Endodermal cell (in vitro differentiated cells): ENCODE results near the gene NAPSA. TPM values are rescaled to one million over a fixed set of nuclear protein-coding genes. Genes with fewer than 3 reads are reported as not detected.
A peak's percentile ranks its signal among the peaks of the same experiment; 100 is the strongest.

Experiments used
- DNase-seq: peaks from one replicate; pipeline ENCODE4 v3.0.0-alpha.2; 2017
- H3K27ac ChIP-seq: 2 replicates; pipeline ENCODE4 v1.5.1; 2013; ENCODE audit warnings: mild to moderate bottlenecking, low read depth, low read length, moderate library complexity
- H3K27me3 ChIP-seq: 2 replicates; pipeline ENCODE4 v1.6.1; 2013; ENCODE audit warnings: mild to moderate bottlenecking, low read length, moderate library complexity; ENCODE audit not compliant: insufficient read depth, control insufficient read depth, poor library complexity, severe bottlenecking
- H3K36me3 ChIP-seq: 2 replicates; pipeline ENCODE4 v1.7.0; 2013; ENCODE audit warnings: mild to moderate bottlenecking, low read length, moderate library complexity; ENCODE audit not compliant: control insufficient read depth, insufficient read depth
- H3K4me1 ChIP-seq: one replicate; pipeline ENCODE4 v1.7.0; 2013; ENCODE audit warnings: low read length; ENCODE audit not compliant: control insufficient read depth, insufficient read depth
- H3K4me3 ChIP-seq: 2 replicates; pipeline ENCODE4 v1.5.1; 2013; ENCODE audit warnings: mild to moderate bottlenecking, low read length, moderate library complexity
- H3K9ac ChIP-seq: 2 replicates; pipeline ENCODE4 v1.6.1; 2013; ENCODE audit warnings: mild to moderate bottlenecking, low read length, moderate library complexity; ENCODE audit not compliant: poor library complexity, severe bottlenecking; ENCODE audit errors: extremely low read depth
- H3K9me3 ChIP-seq: 2 replicates; pipeline ENCODE4 v1.6.1; 2013; ENCODE audit warnings: mild to moderate bottlenecking, low read length, moderate library complexity; ENCODE audit not compliant: control insufficient read depth
- H3K27ac Mint-ChIP-seq: 2 replicates; pipeline ENCODE4 v1.8.0; 2020; ENCODE audit warnings: mixed read lengths
- H3K27me3 Mint-ChIP-seq: 2 replicates; pipeline ENCODE4 v1.8.0; 2021; ENCODE audit warnings: mild to moderate bottlenecking, mixed read lengths; ENCODE audit not compliant: insufficient read depth
- H3K36me3 Mint-ChIP-seq: 2 replicates; pipeline ENCODE4 v1.8.0; 2020; ENCODE audit warnings: low read depth, mixed read lengths
- H3K4me1 Mint-ChIP-seq: 2 replicates; pipeline ENCODE4 v1.8.0; 2020; ENCODE audit warnings: mixed read lengths
- H3K4me3 Mint-ChIP-seq: 2 replicates; pipeline ENCODE4 v1.8.0; 2020; ENCODE audit warnings: mild to moderate bottlenecking, moderate library complexity, mixed read lengths
- H3K9me3 Mint-ChIP-seq: 2 replicates; pipeline ENCODE4 v1.8.0; 2020; ENCODE audit warnings: mild to moderate bottlenecking, mixed read lengths
- WGBS, 2 experiments: methylation state at CpG; one replicate each; pipeline versions ENCODE4 v1.1.5 to v1.1.7; 2013; ENCODE audit warnings: missing lambda C conversion rate in 2 of 2, mixed read lengths in 1 of 2; ENCODE audit not compliant: insufficient coverage in 1 of 2, insufficient read length in 1 of 2; 5-methylcytosine and 5-hydroxymethylcytosine counted together
- total RNA-seq, 2 donors: library from RNA; stranded (reverse); fragmentation: NEBNext Ultra II Directional in 1 of 2; extraction: Animal tissue kit (Norgen Biotek cat#: 25700) in 1 of 2; gene quantifications; 2 replicates in 1 of 2; 3 replicates in 1 of 2; pipeline ENCODE4 v1.2.1, GENCODE V29; 2021
- TF ChIP-seq, protein P1 (sequence below): fragments of 200-600 bp; sonication (generic); conservative IDR thresholded peaks from 2 replicates; pipeline ENCODE4 v1.5.0; 2021; ENCODE audit warnings: antibody characterized with exemption, mild to moderate bottlenecking

Gene NAPSA
- total RNA-seq, 2 donors from 2014 or later, result 0.91 to 1.5 TPM

DNA sequence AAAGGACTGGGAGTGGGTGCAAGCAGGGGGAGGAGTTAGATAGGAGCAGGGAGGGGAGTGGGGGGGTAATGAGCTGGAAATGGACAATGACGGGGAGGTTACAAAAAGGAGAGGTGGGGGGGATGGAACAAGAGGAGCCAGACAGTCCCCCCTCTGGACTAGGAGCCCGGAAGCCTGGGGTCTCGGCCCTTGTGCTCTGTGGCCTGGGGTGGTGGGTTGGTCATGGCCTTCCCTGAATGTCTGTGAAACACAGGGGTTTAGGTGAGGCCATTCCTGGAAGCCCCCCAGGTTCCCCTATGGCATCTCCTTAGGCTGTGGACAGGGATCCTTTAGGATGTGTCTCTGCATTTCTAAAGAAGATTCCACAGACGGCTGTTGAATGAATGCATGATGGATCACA, 48.3 kb downstream of the NAPSA start:
- no peak overlapping the region for H3K9ac ChIP-seq
- DNase-seq, result no peak
- TF ChIP-seq, protein P1, sequence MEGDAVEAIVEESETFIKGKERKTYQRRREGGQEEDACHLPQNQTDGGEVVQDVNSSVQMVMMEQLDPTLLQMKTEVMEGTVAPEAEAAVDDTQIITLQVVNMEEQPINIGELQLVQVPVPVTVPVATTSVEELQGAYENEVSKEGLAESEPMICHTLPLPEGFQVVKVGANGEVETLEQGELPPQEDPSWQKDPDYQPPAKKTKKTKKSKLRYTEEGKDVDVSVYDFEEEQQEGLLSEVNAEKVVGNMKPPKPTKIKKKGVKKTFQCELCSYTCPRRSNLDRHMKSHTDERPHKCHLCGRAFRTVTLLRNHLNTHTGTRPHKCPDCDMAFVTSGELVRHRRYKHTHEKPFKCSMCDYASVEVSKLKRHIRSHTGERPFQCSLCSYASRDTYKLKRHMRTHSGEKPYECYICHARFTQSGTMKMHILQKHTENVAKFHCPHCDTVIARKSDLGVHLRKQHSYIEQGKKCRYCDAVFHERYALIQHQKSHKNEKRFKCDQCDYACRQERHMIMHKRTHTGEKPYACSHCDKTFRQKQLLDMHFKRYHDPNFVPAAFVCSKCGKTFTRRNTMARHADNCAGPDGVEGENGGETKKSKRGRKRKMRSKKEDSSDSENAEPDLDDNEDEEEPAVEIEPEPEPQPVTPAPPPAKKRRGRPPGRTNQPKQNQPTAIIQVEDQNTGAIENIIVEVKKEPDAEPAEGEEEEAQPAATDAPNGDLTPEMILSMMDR, result no peak
- H3K4me3 ChIP-seq, result no peak overlapping the region
- H3K36me3 Mint-ChIP-seq, result peaks cover 6% of the 10 kb centered on the region
- H3K27me3 ChIP-seq, result peaks cover 10% of the 10 kb centered on the region
- peaks cover 20% of the 10 kb centered on the region for H3K27me3 Mint-ChIP-seq
- no peak overlapping the region for H3K27ac ChIP-seq
- no peak overlapping the region for H3K27ac Mint-ChIP-seq
- H3K9me3 ChIP-seq, result no peaks in the 10 kb centered on the region
- H3K9me3 Mint-ChIP-seq, result no peaks in the 10 kb centered on the region
- no peak overlapping the region for H3K4me3 Mint-ChIP-seq
- H3K36me3 ChIP-seq, result no peaks in the 10 kb centered on the region
- WGBS, 2 experiments, result 68 to 100% methylated on average over 2 to 4 of the region's 4 CpGs
- no peaks in the 10 kb centered on the region for H3K4me1 ChIP-seq
- H3K4me1 Mint-ChIP-seq, result peaks cover 18% of the 10 kb centered on the region

DNA sequence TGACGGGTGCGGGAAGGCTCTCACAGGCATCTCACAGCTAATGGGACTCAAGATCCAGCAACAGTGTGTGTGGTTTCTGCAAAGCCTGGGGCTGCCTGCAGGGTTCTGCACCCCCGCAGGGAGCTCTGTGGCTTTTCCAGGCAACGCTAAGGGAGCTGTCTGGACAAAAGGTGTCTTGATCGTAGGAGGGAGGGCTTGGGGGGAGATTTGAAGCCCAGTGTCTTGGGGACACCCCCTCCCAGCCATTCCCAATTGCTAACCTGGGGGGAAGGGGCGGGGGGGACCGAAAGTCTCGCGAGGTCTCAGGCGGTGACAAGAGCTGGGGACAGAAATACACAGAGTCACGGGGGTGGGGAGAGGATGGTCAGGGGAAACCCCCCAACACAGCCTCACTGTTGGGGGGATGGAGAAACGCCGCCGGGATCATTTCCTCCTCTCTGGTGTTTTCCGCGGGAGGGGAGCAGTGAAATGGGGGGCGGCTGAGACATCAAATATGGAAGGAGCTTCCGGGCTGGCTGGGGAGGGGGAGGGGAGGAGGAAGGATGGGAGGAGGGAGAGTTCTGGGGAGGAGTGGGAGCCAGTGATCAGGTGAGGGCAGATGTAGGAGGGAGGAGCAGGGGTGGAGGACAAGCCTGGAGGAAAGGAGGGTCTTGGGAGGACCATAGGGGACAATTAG, 49.5 kb downstream of the NAPSA start:
- Mint-ChIP-seq H3K27ac (peak overlapping the region; percentile 89), H3K36me3 (peaks cover 6% of the 10 kb centered on the region), H3K4me3 (peak overlapping the region; percentile 71), H3K4me1 (peaks cover 18% of the 10 kb centered on the region), H3K27me3 (peaks cover 20% of the 10 kb centered on the region), H3K9me3 (no peaks in the 10 kb centered on the region)
- Histone ChIP-seq H3K36me3 (no peaks in the 10 kb centered on the region), H3K4me3 (peak overlapping the region; percentile 56), H3K27ac (no peak overlapping the region), H3K9me3 (no peaks in the 10 kb centered on the region), H3K9ac (no peak overlapping the region), H3K4me1 (no peaks in the 10 kb centered on the region), H3K27me3 (peaks cover 10% of the 10 kb centered on the region)
- WGBS, 2 experiments, result 28 to 33% methylated on average over 2 to 11 of the region's 18 CpGs
- peak; percentile 92 for DNase-seq
- TF ChIP-seq, protein P1, result peak; percentile 53

DNA sequence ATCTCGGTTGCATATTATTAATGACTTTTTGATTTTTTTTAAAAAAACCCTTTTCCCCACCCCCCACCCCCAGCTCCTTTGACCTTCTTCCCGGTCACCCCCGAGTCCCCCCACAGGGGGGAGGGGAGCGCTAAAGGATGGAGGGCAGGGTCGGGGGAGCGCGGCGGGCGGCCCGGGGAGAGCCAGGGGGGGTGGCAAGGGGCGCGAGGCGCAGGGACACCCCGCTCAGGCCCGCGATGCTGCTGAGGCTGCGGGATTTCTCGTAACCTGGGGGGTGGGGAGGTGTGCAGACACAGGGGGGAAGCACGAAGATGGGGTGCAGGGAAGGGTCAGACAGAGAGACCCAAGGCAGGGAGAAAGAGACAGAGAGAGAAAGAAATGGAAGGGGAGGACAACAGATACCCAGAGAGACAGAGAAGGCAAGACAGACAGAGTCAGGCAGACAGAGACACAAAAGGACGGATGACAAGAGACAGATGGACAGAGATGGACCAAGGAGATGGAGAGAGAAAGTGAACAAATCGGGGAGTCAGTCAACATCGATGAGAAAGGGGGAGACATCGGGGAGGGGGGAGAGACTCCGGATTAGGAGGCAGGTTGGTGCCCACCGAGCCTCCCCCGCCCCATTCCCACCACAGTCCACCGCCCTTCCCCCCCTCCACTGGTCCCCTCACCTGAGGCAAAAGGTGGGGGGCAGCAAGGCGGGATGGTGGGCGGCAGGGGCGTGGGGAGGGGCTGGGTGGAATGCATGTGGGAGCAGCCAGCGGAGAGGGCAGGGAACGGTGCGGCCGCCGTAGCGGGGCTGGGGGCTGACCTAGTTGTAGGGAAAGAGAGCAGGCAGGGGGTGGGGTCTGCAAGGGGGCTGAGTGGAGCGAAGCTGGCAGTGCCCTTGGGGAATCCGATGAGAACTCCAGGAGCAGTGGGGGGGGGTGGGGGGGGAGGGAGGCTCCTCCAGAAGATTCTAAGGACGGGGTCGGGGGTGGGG, 50.4 kb downstream of the NAPSA start:
- Histone ChIP-seq H3K9ac (no peak overlapping the region), H3K36me3 (no peaks in the 10 kb centered on the region), H3K9me3 (no peaks in the 10 kb centered on the region), H3K27ac (no peak overlapping the region), H3K4me3 (peak overlapping the region; percentile 60), H3K4me1 (no peaks in the 10 kb centered on the region), H3K27me3 (peaks cover 10% of the 10 kb centered on the region)
- Mint-ChIP-seq H3K4me3 (peak overlapping the region; percentile 71), H3K27me3 (peaks cover 18% of the 10 kb centered on the region), H3K36me3 (peaks cover 6% of the 10 kb centered on the region), H3K4me1 (peaks cover 18% of the 10 kb centered on the region), H3K27ac (peak overlapping the region; percentile 4), H3K9me3 (no peaks in the 10 kb centered on the region)
- DNase-seq, result peak; percentile 84
- TF ChIP-seq, protein P1, result no peak
- 33 to 39% methylated on average over 5 to 29 of the region's 40 CpGs for WGBS, 2 experiments
